NOMO-1 treated with DMSO at 0.1 percent for 48 hours (cell line): ENCODE results near the gene PKIB.
"Not testable (repeated sequence)": the region's sequence is repeated elsewhere in the genome, so short reads cannot be mapped to it uniquely, and the experiment has no call there.

Experiments
- DNase-seq: peaks from one replicate; lab custom pipeline; 2025; ENCODE audit not compliant: unreplicated experiment; lab: John Stamatoyannopoulos, UW

PKIB gene

DNA sequence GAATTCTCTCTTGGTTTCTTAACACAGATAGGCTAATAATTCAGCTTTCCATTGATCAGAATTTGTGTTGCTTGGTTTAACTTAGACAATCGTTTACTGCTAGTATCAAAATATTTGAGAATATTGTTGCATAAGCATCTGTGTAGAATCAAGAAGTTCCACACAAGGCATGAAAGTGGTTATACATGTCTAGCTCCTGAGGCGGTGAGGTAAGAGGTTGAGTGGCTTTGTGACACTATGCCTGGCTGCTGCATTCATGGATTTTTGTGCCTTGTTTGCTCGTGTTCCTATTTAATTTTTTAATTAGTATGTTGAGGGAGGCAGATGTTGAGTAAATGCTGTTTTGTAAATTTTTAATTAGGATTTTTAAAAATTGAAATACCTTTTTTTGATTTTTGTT, 10.2 kb downstream of the PKIB start:
- no peak for DNase-seq

DNA sequence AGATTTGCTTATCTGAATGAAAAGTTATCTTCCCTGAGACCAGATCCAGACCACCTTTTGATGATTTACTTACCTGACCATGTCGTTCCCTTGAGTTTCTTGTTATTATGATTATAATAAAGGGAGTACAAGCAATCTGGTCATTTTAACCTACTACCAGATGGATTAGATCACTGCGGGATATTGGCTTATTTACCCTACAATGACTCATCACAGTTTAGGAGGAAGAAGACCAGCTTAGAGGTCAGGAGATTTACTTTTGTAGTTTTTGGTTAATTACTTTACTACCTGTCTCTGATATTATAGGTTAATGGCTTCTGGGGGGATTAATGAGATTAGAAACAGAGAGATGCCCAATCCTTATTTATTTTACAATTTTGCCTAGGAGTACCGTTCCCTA, 10.7 kb downstream of the PKIB start:
- no peak for DNase-seq

DNA sequence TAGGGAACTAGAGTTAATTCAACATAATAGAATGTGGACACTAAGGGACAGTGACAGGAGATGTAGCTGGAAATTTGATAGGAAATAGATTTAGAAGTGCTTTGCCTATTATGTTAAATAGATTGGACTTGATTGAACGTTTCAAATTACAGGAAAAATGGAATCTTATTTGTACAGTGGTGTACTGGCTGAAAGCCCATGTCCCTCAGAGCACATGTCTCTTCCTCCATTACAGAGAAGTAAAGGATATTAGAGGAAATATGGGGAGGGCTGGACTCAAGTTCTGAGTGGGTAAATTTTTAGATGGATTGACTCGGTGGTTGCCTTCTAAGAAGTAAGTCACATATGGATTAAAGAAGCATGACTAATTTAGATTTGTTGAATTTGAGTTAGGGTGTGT, 11.4 kb downstream of the PKIB start:
- DNase-seq = no peak

DNA sequence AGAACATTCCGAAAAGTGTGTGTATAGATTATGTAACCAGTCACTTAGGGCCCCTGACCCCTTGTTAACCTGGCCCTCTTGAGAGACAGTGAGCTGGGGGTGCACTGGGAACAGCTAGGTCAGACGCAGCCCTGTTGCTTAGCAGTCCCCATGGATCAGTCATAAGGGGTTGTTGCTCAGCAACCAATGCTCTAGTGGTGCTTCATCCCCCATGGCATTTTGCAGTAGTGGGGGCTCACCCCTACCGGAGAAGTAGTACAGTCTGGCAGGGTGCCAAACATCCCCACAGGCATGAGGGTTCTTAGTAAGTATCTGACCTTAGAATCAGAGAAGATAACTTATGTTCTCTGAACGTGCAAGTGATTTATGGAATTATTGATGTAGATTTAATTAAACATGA, 12.3 kb downstream of the PKIB start:
- DNase-seq = no peak

DNA sequence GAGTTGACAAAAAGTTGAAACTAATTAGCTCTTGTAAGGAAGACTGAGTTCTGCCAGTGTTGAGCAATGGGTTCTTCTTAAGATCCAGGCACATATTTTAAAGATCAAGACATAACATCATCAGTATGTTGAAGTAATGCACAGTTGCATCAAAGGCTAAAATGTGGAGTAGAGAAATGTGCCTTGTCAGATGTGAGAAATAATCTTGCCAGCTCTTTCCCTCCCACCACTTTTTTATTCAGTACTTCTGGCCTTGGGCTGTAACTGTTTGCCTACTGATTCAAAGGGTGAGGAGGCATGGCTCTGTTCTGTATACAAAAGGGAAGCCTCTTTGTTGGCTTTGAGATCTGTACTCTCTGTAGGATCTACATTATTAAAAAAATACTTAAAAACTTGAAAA, 13.1 kb downstream of the PKIB start:
- no peak for DNase-seq

DNA sequence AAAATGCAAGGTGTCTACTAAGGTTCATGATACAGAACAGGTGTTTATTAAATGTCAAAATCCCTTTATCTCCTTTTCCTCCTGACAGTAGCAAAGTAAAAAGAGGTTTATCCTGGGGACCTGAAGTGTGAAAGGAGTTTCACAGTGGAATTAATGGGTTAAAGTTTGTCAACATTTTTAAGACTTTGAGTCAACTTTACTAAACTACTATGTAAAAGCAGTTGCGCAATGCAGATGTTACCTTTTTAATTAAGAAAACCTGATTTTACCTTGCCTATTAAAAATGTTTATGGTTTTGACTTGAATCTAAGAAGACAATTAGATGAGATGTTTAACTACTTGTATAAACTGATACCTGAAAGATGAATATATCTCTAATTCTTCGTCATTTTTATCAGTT, 14.6 kb downstream of the PKIB start:
- DNase-seq = no peak

DNA sequence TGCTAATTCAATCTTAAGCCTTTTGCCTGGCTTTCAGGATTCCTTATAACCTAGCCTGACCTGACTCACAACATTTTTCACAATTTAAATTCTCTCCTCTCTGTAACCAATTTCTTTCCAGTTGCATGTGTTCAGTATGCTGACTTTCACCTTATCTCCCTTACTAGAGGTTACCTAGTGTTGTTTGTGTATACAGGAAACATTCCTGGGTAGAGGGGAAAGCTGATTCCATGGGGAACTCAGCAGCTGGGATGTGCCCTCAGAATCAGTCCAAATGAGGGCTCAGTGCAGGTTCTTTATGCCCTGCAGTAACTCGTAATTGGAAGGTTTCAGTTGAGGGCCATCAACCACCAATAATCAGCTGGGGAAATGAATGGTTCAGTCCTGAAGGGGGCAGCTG, 18.5 kb downstream of the PKIB start:
- no peak for DNase-seq

DNA sequence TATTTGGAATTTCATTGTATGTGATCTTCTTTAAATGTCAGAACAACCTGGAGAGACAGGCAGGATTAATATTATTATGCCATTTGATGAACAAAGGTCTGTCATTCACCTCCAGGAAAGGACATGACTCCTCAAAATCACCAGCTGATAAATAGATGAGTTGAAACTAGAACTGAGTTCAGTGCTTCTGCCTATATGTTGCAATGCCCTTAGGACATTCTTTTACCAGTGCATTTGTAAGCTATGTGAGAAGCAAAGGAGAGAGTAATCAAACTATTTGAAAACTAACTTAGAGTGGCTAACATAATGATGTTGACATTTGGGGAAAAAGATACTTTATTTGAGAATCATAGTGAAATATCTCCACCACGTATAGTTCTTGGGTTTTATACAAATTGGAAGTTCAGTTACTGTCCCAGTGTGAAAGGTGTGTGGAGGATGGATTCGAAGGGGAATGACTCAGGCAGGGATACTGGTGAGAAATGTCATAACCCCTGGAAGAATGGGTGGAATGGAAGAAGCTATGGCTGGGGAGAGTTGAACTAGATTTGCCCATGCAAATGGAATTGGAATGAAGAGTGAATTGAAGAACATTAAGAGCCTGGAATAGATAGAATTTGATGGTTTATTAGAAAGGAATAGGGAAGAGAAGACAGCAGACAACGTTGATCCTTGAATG, 21.5 kb downstream of the PKIB start:
- DNase-seq = no peak

DNA sequence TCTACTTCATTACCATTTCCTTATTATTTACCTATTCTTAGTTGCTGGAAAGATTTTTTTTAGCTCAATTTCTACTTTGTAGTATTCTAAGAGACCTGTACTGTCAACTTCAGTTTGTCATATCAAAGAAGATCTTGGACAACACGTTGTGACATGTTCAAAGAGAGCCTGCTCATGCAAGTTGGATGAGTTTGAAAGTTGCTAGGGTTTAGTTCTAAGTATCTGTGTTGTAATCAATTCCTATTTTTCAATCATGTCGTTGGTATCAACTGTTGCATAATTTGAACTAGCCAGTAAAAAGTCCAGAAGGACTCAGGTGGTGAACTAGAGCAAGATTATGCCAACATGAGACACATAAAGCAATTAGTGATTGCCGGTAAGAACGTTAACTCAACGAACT, 30.2 kb downstream of the PKIB start:
- DNase-seq = no peak

DNA sequence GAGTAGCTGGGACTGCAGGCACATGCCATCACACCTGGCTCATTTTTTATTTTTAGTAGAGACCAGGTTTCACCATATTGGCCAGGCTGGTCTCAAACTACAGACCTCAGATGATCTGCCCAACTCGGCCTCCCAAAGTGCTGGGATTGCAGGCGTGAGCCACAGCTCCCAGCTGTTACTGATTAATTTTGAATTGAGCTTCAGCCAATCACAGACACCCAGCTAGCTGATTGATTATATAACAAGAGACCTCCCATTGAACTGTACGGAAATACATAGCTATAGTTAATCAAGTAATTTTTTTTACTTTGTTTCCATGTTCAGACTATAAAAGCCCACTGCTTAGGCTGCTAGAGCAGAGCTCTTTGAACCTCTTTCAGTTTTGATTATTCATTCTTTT, 31.6 kb downstream of the PKIB start:
- DNase-seq = no peak

DNA sequence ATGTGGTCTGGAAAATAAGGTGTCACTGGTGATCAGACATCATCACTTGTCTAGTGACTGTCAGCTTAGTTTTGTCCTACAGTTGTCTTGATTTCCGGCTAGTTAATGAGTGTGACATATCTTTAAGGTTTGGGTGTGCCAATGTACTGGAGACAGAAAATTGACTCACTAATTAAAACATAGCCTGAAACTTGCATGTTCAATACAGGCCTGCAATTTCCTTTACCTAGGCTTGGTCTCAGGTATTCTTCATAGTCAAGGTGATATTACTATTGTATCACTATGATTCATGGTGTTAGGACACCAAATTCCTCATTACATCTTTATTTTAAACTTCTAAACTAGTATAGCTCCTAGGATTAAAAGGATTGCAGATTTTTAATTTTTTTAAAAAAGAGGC, 32.4 kb downstream of the PKIB start:
- DNase-seq = not testable (repeated sequence)

DNA sequence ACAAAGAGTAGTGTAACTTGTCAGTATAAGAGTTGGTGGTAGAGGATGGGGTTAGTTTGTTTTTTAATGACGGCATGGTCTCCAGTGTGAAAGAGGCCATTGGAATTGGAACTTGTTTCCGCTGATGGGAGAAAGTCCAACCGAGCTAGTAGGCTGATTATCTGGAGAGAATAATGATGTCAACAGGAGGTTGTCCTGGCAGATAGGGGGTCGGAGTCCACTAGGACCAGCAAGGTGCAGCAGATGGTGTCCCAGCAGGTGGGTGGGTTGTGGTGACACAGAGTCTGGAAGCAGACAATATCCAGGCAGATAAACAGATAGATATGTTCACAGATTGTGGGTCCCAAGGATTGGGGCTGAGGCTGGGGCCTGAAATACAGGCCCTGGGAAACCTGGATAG, 35.1 kb downstream of the PKIB start:
- DNase-seq = no peak

DNA sequence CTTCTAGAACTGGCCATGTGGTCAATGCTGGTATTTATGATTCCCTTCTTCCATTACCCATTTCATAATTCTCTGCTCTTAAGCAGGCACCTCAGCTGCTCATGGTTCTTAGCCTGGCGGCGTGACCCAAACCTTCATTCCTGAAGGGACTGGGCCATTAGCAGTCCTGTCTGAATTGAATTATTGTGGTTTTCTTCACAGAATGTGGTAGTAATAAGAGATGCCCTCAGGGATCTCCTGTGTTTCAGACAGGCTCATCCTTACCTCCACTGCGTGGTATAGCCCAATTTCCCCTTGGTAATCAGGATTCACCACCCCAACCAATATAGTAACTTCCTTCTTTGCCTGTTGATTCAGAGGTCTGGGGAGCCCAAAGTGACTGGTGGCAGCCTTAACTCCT, 37.6 kb downstream of the PKIB start:
- DNase-seq = no peak

DNA sequence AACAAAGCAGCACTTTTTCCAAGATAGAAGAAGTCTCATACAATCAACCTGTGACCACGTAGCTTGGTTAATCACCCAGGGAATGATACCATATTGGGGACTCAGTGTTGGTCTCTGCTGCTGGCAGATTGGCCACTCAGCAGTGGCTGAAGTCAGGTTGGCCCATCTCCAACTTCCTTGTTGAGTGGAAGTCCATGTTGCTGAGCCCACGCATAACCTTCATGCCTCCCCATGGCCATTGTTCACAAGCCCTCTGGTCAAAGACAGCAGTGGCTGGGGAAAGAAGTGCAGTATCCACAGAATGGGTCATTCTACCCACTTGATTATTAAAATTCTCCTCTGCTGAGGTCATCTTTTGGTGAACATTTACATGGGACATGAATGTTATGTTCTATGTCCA, 38.5 kb downstream of the PKIB start:
- DNase-seq = no peak

DNA sequence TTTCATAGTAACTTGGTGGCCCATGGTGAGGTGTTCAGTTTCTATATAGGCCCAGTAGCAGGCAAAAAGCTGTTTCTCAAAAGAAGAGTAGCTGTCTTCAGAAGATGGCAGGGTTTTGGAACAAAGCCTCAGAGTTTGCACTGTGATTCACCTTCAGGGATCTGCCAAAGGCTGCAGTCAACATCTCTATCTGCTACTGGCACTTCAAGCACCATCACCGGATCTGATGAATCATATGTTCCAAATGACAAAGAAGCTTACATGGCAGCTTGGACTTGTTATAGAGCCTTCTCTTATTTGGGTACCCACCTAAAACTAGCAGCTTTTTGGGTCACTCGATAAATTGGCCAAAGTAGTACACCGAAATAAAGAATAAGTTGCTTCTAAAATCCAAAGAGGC, 39.5 kb downstream of the PKIB start:
- DNase-seq = no peak

DNA sequence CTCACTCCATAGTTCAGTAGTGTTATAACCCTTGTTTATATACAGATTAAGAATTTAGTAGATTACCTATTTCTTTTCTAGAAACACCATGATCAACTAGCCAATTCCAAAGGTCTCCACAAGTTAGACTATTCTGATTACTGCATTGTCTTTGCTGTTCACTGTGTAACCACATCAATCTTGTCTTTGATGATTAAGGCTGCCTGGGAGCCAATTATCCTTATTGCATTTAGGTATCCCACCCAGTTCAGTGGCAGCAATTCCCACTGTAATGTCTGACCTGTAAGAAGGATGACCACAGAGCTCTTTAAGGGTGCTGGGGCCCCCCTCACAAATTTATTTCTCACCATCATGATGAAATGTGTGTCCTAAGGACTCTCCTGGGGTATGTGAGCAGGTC, 40.2 kb downstream of the PKIB start:
- DNase-seq = no peak

DNA sequence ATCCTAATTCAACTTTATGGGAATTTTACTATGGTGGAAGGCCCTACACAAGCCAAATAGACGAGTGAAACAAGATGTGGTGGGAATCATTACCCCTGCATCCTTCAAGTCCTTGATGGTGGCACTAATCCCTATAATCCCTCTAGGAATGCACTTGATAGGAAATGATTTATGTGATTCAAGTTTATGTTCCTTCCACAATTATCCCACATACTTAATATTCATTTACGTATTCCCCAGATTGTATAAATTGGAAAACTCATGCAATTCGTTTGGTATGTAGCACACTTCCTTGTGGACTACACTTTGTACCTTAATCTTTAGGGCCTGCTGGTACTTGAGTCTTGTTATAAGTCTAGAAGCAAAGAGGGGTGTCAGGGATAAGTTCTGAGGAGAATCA, 40.8 kb downstream of the PKIB start:
- no peak for DNase-seq

DNA sequence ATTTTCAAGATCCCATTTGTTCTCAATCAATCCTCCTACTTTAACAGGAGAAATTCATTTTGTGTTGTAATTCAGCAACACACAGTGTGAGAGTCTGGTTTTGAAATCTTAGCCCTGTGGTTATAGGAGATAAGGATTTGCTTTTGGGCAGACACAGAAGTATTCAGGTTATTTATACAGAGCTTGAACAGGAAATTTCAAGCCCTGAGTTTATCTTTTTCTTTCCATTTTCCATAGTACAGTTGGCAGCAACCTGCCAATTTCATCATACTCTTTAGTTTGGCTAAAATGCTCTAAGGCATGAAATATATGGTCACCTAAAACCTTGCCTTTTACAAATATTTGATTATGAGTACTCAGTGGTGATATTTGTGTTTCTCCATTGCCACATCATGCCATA, 41.4 kb downstream of the PKIB start:
- DNase-seq = no peak

DNA sequence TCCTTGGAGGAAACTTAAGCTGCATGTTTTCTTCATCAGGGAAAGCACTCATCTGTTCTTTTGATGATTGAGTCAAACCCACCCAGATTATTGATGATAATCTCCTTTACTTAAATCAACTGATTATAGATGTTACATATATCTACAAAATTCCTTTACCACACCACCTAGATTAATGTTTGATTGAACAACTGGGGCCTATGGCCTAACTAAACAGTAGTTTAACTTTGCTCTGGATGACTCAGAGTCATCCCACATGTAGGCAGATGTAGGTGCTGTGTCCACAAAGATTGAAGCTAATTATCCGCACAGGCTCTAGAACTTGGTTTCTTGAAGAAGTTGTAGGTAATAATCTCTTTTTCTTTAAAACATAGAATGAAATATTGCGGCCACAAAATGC, 42.2 kb downstream of the PKIB start:
- no peak for DNase-seq

DNA sequence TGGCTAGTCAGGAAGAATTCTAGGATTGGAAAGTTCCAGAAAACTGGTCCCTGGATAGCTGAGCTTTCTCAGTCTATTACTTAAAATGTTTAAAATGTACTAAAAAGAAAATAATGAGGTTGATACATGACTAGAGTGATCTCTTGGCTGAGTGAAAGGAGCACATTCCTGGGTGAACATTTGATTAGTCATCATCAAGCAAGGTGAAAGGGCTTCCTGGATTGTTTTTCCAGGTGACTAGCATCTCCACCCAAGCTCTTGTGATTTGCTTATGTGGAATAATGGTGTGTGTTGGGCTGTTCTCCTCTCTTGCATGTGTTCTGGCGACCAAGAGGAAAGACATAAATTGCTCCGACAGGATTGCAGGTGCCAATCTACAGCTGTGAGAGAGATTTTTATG, 42.9 kb downstream of the PKIB start:
- no peak for DNase-seq

DNA sequence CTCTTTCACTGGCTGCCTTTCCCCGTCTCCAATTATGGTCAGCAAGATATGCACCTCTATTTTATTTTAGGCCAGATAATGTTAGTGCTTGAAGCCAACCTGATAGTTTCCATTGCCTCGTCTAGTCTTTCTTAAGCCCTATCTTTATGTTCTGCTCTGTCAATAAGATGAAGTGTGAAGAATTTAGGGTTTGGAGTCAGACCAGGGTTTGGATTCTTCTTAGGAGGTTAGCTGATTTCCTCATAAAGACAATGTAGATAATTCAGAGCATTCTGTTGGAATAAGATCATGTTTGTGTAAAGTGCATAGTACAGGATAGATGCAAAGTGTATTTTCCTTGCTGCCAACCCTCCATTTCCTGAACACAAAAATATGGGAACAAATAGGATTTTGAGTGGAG, 43.8 kb downstream of the PKIB start:
- DNase-seq = no peak

DNA sequence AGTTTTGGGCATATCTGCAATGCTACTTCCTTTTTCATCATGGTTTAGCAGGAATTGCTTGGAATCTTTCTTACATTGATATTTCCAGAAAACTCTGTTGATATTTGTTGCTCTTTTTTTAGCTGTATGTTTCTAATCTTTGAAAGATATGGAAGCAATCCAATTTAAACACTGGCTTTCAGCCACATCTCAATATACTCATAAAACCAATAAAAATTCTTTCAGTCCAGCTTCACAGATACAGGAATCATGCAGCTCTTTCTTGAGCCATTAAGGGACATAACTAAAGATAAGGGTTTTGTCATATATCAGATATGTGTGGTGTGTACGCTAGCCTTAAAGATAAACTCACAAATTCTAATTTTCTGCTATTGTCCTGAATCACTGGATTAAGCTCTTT, 47.4 kb downstream of the PKIB start:
- no peak for DNase-seq

DNA sequence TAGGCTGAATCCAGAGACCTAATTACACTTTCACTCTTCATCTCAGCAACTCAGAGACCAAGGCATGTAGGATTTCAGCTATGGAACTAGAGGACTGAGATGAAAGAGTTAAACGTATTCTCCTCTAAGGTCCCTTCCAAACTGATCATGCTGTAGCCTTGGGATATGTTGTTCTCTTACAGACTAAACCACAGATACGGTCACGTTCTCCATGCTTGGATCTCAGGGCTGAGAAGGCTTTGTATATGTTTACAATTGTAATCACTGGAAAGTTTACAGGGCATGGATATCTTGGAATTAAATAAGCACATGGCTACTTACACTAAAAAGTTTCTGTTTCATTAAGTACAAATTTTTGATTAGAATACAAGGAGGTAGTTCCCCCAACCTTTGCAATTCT, 50.1 kb downstream of the PKIB start:
- no peak for DNase-seq

DNA sequence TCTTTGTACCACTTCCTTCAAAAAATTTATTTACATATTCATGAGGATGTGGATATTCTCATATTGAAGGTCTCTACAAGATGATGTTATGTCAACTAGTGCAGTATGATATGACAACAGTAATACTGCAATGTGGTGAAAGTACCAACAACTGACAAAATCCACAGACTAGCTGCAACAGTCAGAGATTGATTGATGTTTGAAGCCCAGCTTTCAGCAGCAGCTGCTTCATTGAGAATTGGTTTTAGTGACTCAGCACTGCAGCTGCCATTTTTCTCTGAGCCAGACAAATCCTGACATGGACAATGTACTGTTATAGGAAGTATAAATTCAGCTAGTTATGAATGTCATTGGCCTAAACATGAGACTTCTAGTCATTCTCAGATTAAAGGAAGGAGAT, 53.8 kb downstream of the PKIB start:
- DNase-seq = no peak
